Adipose tissue (tissue), 3 donors: Measurements from ENCODE around the gene CHRNA7. TPM values are rescaled to one million over a fixed set of nuclear protein-coding genes. Genes with fewer than 3 reads are reported as not detected.
"Not testable (repeated sequence)": the region's sequence is repeated elsewhere in the genome, so short reads cannot be mapped to it uniquely, and the experiment has no call there.

Experiments
- H3K27ac ChIP-seq: one replicate; pipeline ENCODE4 v1.5.1; 2013; ENCODE audit warnings: low read depth, low read length
- WGBS, 3 donors: extraction: QIAGEN DNeasy Blood & Tissue Kit; methylation state at CpG; one replicate each; pipeline ENCODE4 v1.1.7; 2013; 5-methylcytosine and 5-hydroxymethylcytosine counted together
- polyA plus RNA-seq, 3 donors: library from polyadenylated mRNA; stranded (reverse); fragments of 200-250 nt; gene quantifications; one replicate each; pipeline ENCODE4 v1.2.3, GENCODE V29; 2013
- donor health status: healthy with polysubstance abuse.
- donor health status: Bipolar disorder and iron deficiency.
- donor health status: healthy.

Gene CHRNA7
- polyA plus RNA-seq, 3 donors: 0.34 to 1.5 (median 0.49) TPM

- WGBS, 3 donors: 37 to 78% (median 37%) methylated on average over 1 of the region's 1 CpG
- H3K27ac ChIP-seq: no peak overlapping the region
Observed at GRCh38 chr15:32152574-32152973, 122.3 kb downstream of the CHRNA7 start.

GRCh38 chr15:32153868-32154623 is 123.7 kb downstream of the CHRNA7 start:
- no CpG with 5 or more reads among the region's 18 CpGs for WGBS, 3 donors

DNA sequence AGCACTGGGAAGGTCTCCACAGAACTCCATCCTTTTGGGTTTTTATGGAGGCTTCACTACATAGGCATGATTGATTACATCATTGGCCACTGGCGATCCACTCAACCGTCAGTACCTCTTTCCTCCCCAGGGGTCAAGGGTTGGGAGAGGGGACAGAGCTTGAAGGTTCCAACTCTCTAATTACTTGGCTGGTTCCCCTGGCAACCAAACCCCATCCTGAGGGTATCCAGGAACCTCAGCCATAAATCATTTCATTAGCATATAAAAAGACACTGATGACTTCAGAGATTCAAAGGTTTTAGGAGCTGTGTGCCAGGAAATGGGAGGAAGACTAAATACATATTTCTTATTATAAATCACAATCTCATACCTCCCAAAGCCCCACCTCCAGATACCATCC is 131.8 kb downstream of the CHRNA7 start:
- 40% methylated on average over 1 of the region's 2 CpGs; no CpG with 5 or more reads in 2 of the 3 donors for WGBS, 3 donors
- H3K27ac ChIP-seq: not testable (repeated sequence)

More at GRCh38 chr15:32153868-32154623, 123.7 kb downstream of the CHRNA7 start:
- H3K27ac ChIP-seq: not testable (repeated sequence)

- no CpG with 5 or more reads among the region's 7 CpGs for WGBS, 3 donors
- not testable (repeated sequence) for H3K27ac ChIP-seq
Observed at GRCh38 chr15:32164065-32164464, 133.8 kb downstream of the CHRNA7 start.

- WGBS, 3 donors: no CpG with 5 or more reads among the region's 1 CpG
- not testable (repeated sequence) for H3K27ac ChIP-seq
Observed at GRCh38 chr15:32164747-32165146, 134.4 kb downstream of the CHRNA7 start.

- WGBS, 3 donors: 48 to 83% (median 63%) methylated on average over 1 of the region's 5 CpGs
- not testable (repeated sequence) for H3K27ac ChIP-seq
Observed at GRCh38 chr15:32165775-32166174, 135.5 kb downstream of the CHRNA7 start.

- WGBS, 3 donors: 93 to 96% (median 93%) methylated on average over 4 of the region's 4 CpGs
- H3K27ac ChIP-seq: not testable (repeated sequence)
Observed at GRCh38 chr15:32166270-32166669, 136.0 kb downstream of the CHRNA7 start.

DNA sequence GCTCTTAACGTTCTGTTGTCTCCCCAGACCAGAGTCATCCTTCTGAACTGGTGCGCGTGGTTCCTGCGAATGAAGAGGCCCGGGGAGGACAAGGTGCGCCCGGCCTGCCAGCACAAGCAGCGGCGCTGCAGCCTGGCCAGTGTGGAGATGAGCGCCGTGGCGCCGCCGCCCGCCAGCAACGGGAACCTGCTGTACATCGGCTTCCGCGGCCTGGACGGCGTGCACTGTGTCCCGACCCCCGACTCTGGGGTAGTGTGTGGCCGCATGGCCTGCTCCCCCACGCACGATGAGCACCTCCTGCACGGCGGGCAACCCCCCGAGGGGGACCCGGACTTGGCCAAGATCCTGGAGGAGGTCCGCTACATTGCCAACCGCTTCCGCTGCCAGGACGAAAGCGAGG is 137.6 kb downstream of the CHRNA7 start:
- not testable (repeated sequence) for H3K27ac ChIP-seq
- 96 to 97% methylated on average over 11 to 20 of the region's 35 CpGs; no CpG with 5 or more reads in 1 of the 3 donors for WGBS, 3 donors

DNA sequence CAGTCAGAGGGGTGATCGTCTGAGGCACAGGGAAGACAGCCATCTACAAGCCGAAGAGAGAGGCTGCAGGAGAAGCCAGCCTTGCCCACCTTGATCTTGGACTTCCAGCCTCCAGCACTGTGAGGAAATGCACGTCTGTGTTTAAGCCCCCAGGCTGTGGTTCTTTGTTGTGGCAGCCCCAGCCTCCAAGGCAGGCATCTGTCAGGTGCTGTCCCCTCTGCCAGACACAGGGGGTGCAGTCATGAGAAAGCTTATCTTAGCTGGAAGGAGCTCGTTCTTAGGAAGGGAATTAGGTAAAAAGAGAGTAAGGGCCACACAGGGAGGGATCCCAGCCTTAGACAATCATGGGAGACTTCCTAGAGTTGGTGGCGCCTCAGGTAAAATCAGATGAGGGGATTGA is 150.3 kb downstream of the CHRNA7 start:
- not testable (repeated sequence) for H3K27ac ChIP-seq
- no CpG with 5 or more reads among the region's 5 CpGs for WGBS, 3 donors

DNA sequence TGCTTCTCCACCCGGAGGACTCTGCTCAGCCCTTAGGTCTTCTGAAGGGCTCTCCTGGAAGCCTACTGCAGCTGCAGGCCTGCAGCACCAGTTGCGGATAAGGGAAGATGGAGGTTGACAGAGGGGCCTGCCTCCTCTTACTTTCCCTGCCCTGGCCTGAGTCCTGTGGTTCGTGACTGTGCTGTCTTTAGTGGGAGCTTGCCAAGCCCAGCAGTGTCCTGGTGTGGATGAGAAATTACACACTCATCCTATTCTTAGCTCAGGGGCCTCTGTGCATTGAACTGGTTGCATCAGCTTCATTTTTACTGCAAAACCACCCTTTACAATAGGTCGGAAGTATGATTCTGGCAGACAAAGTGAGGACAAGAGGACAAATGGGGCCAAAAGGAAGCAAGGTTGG is 163.5 kb downstream of the CHRNA7 start:
- no CpG with 5 or more reads among the region's 4 CpGs for WGBS, 3 donors
- H3K27ac ChIP-seq: not testable (repeated sequence)

- H3K27ac ChIP-seq: not testable (repeated sequence)
- 58 to 63% (median 62%) methylated on average over 3 of the region's 7 CpGs for WGBS, 3 donors
Observed at GRCh38 chr15:32196206-32196605, 165.9 kb downstream of the CHRNA7 start.

DNA sequence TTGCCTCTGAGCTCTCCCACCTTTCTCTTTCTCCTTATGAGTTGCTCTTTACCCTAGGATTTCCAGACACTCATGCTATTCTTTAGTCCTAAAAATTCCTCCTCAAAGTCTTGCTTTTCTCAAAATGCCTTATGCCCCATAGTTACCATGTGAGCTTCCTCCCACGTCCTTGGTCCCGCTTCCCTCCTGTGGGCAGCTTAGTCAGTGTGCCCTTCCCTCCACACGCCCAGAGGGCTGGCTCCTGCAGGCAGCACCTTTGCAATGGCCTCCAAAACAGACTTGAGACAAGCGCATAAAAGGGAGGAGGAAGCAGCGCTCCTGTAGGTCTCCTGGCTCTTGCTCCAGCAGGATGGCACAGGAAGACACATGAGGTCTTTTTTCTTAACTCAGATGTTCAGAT is 168.6 kb downstream of the CHRNA7 start:
- not testable (repeated sequence) for H3K27ac ChIP-seq
- 64 to 96% (median 72%) methylated on average over 2 to 3 of the region's 5 CpGs for WGBS, 3 donors

- WGBS, 3 donors: no CpG with 5 or more reads among the region's 5 CpGs
- H3K27ac ChIP-seq: not testable (repeated sequence)
Observed at GRCh38 chr15:32209081-32209480, 178.8 kb downstream of the CHRNA7 start.

DNA sequence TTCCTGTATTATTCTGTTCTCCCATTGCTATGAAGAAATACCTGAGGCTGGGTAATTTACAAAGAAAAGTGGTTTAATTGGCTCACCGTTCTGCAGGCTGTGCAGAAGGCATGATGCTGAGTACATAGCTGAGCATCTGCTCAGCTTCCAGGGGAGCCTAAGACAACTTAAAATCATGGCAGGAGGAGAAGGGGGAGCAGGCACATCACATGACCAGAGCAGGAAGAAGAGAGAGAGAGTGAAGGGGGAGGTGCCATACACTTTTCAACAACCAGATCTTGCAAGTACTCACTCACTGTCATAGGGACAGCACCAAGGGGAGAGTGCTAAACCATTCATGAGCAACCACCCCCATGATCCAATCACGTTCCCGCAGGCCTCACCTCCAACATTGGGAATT is 188.4 kb downstream of the CHRNA7 start:
- 33 to 92% (median 64%) methylated on average over 3 of the region's 3 CpGs for WGBS, 3 donors

More for the DNA sequence above, 188.4 kb downstream of the CHRNA7 start:
- H3K27ac ChIP-seq: no peak overlapping the region

Other genes starting within 250 kb of the CHRNA7 start
- 1 to 10 TPM in 1 of 3 donors, under 1 TPM in 2; 0.45 to 1.3 (median 0.55) TPM for gene OTUD7A, start 159.8 kb upstream of the CHRNA7 start, polyA plus RNA-seq